Parathyroid adenoma (tissue), 2 donors: Measurements from ENCODE around the gene ADSS1.

Experiments used
- H2AFZ ChIP-seq: fragments of 300-600 bp; sonication (generic); one replicate; pipeline ENCODE4 v1.7.0; 2017; ENCODE audit warnings: antibody characterized with exemption, mild to moderate bottlenecking
- H3K27ac ChIP-seq: fragments of 300-600 bp; sonication (generic); one replicate; pipeline ENCODE4 v1.7.0; 2017
- H3K27me3 ChIP-seq: fragments of 300-600 bp; sonication (generic); one replicate; pipeline ENCODE4 v1.7.0; 2017; ENCODE audit warnings: low read length; ENCODE audit not compliant: control insufficient read depth, insufficient read depth
- H3K36me3 ChIP-seq: fragments of 300-600 bp; sonication (generic); one replicate; pipeline ENCODE4 v1.7.0; 2017; ENCODE audit warnings: low read length; ENCODE audit not compliant: control insufficient read depth, insufficient read depth
- H3K4me1 ChIP-seq: fragments of 300-600 bp; sonication (generic); one replicate; pipeline ENCODE4 v1.7.0; 2017; ENCODE audit warnings: control low read depth
- H3K4me2 ChIP-seq: fragments of 300-600 bp; sonication (generic); one replicate; pipeline ENCODE4 v1.7.0; 2017; ENCODE audit warnings: low read length
- H3K4me3 ChIP-seq: fragments of 300-600 bp; sonication (generic); one replicate; pipeline ENCODE4 v1.7.0; 2017; ENCODE audit warnings: low read depth, low read length
- H3K79me2 ChIP-seq: fragments of 300-600 bp; sonication (generic); one replicate; pipeline ENCODE4 v1.7.0; 2017; ENCODE audit warnings: control low read depth
- H3K9ac ChIP-seq: fragments of 300-600 bp; sonication (generic); one replicate; pipeline ENCODE4 v1.7.0; 2017; ENCODE audit warnings: mild to moderate bottlenecking
- H3K9me3 ChIP-seq: fragments of 300-600 bp; sonication (generic); one replicate; pipeline ENCODE4 v1.7.0; 2017; ENCODE audit warnings: low read length; ENCODE audit not compliant: control insufficient read depth
- CTCF ChIP-seq: fragments of 300-600 bp; sonication (generic); IDR thresholded peaks from one replicate; pipeline ENCODE4 v1.7.0; 2017; ENCODE audit warnings: antibody characterized with exemption, mild to moderate bottlenecking
- donor health status: primary hyperparathyroidism.

The ADSS1 gene

DNA sequence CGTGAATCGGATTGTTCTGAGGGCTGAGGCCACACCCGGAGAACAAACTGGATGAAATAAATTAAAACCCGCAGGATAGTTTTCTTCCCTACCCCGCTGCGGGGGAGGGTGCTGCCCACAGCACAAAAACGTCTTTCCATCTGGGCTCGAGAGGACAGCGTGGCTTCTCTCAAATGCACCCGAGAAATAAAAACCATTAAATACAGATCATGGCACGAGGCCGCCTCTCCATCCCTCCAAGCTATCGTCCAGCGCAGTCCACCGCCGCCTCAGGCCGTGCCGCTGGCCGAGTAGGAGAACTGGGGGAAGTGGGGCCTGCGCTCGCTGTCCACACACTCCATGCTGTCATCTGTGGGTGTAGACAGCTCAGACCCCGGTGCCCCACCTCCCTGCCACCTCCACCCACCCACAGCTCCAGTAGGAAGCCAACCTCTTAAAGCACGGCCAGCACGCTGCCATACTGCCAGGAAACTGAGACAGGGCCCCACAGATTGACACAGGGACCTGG lies 46.1 kb downstream of the ADSS1 start:
- no peak for TF ChIP-seq CTCF
- no peaks in the 10 kb centered on the region for H3K36me3 ChIP-seq

DNA sequence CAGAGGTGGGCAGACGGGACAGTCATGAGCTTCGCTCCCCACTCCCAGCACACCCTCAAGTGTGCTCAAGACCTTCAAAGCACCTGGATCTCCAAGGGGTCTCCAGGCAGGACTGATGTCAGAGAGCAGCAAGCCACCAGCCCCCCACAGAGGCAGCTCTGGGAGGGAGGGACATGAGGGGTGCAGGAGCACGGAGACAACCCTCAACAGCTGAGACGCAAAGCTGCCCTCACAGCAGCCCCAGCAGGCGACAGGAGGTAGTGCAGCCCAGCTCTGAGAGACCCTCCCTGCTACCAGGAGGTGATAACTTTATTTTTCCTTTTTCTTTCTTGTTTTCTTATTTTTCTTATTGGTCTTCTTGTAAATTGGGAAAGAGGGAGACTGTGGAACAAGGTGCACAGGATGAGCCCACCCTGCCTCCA lies 46.8 kb downstream of the ADSS1 start:
- Histone ChIP-seq H3K9ac (no peak overlapping the region), H3K9me3 (no peaks in the 10 kb centered on the region), H3K4me1 (peaks cover 5% of the 10 kb centered on the region), H3K36me3 (no peaks in the 10 kb centered on the region), H3K4me2 (no peak overlapping the region), H3K79me2 (no peaks in the 10 kb centered on the region), H3K27me3 (no peaks in the 10 kb centered on the region), H3K27ac (no peak overlapping the region), H2AFZ (no peak overlapping the region), H3K4me3 (no peak overlapping the region)
- peak; percentile 26 for TF ChIP-seq CTCF

More for the DNA sequence above, 46.1 kb downstream of the ADSS1 start:
- Histone ChIP-seq H3K4me2 (no peak overlapping the region), H3K27ac (no peak overlapping the region), H3K9me3 (no peaks in the 10 kb centered on the region), H3K4me3 (no peak overlapping the region), H3K9ac (no peak overlapping the region), H2AFZ (no peak overlapping the region), H3K4me1 (peaks cover 5% of the 10 kb centered on the region), H3K27me3 (no peaks in the 10 kb centered on the region), H3K79me2 (no peaks in the 10 kb centered on the region)

- no peaks in the 10 kb centered on the region for H3K79me2 ChIP-seq
- H3K9ac ChIP-seq: no peak overlapping the region
- H3K9me3 ChIP-seq: no peaks in the 10 kb centered on the region
- no peak overlapping the region for H3K27ac ChIP-seq
- no peak for TF ChIP-seq CTCF
- H3K4me1 ChIP-seq: peaks cover 5% of the 10 kb centered on the region
- H3K4me2 ChIP-seq: no peak overlapping the region
- H3K36me3 ChIP-seq: no peaks in the 10 kb centered on the region
- no peak overlapping the region for H3K4me3 ChIP-seq
- no peak overlapping the region for H2AFZ ChIP-seq
- no peaks in the 10 kb centered on the region for H3K27me3 ChIP-seq
These were observed 47.3 kb downstream of the ADSS1 start for GRCh38 chr14:104771374-104771773.

GRCh38 chr14:104771918-104772706 lies 48.1 kb downstream of the ADSS1 start:
- H3K27me3 ChIP-seq: no peaks in the 10 kb centered on the region
- TF ChIP-seq CTCF: no peak
- no peak overlapping the region for H3K27ac ChIP-seq
- no peak overlapping the region for H3K4me3 ChIP-seq
- H2AFZ ChIP-seq: no peak overlapping the region
- no peaks in the 10 kb centered on the region for H3K36me3 ChIP-seq
- H3K4me2 ChIP-seq: no peak overlapping the region
- no peaks in the 10 kb centered on the region for H3K9me3 ChIP-seq
- H3K4me1 ChIP-seq: peaks cover 5% of the 10 kb centered on the region
- no peak overlapping the region for H3K9ac ChIP-seq
- H3K79me2 ChIP-seq: no peaks in the 10 kb centered on the region
